Activated naive CD4-positive, alpha-beta T cell treated with anti-CD3 and anti-CD28 coated beads, Interleukin-2, amount 10 ng/mL, durations not matched to agents 7 days and 5 days (primary cell): Measurements from ENCODE around the gene HS3ST6.
A peak's percentile ranks its signal among the peaks of the same experiment; 100 is the strongest.
"Not testable (repeated sequence)": the region's sequence is repeated elsewhere in the genome, so short reads cannot be mapped to it uniquely, and the experiment has no call there.

ENCODE experiments used
- CTCF ChIA-PET: fragments of 350-600 bp; sonication (Branson Sonifier 250); formaldehyde crosslinking; loops from one replicate; lab custom pipeline; 2021; ENCODE audit warnings: antibody characterized with exemption; lab: Charles Lee
- DNase-seq: peaks from one replicate; pipeline ENCODE4 v3.0.0-alpha.2; 2020
- H3K27ac Mint-ChIP-seq: one replicate; pipeline ENCODE4 v1.8.0; 2021; ENCODE audit warnings: mild to moderate bottlenecking, moderate library complexity, mixed read lengths
- H3K27me3 Mint-ChIP-seq: one replicate; pipeline ENCODE4 v1.8.0; 2021; ENCODE audit warnings: mild to moderate bottlenecking, mixed read lengths
- H3K36me3 Mint-ChIP-seq: one replicate; pipeline ENCODE4 v1.8.0; 2021; ENCODE audit warnings: mixed read lengths
- H3K4me1 Mint-ChIP-seq: one replicate; pipeline ENCODE4 v1.8.0; 2021; ENCODE audit warnings: mixed read lengths
- H3K4me3 Mint-ChIP-seq: one replicate; pipeline ENCODE4 v1.8.0; 2021; ENCODE audit warnings: mild to moderate bottlenecking, moderate library complexity, mixed read lengths
- H3K9me3 Mint-ChIP-seq: one replicate; pipeline ENCODE4 v1.8.0; 2021; ENCODE audit warnings: mixed read lengths

HS3ST6 gene

GRCh38 chr16:1958143-1958491 lies 39.9 kb upstream of the HS3ST6 start:
- Mint-ChIP-seq H3K36me3 (peaks cover 20% of the 10 kb centered on the region), H3K4me1 (peaks cover 34% of the 10 kb centered on the region), H3K27me3 (peaks cover 21% of the 10 kb centered on the region)
- H3K9me3 Mint-ChIP-seq, H3K27ac Mint-ChIP-seq, DNase-seq, H3K4me3 Mint-ChIP-seq: not testable (repeated sequence)
- CTCF ChIA-PET: interaction anchor here (0.9 to 2.2 kb wide), 3 partner anchors 12 to 183 kb away, joined by 3 to 6 read pairs (median 4); partner anchors contain the start of gene TBL3

- Mint-ChIP-seq H3K36me3 (peaks cover 15% of the 10 kb centered on the region), H3K4me1 (peaks cover 28% of the 10 kb centered on the region), H3K27me3 (peaks cover 24% of the 10 kb centered on the region)
- H3K27ac Mint-ChIP-seq, H3K9me3 Mint-ChIP-seq, H3K4me3 Mint-ChIP-seq, DNase-seq: not testable (repeated sequence)
- CTCF ChIA-PET: interaction anchor here (0.9 to 2.2 kb wide), 2 partner anchors 12 to 183 kb away, joined by 3 to 6 read pairs; no protein-coding TSS in a partner anchor
These were observed 39.4 kb upstream of the HS3ST6 start for GRCh38 chr16:1957434-1958142.

DNA sequence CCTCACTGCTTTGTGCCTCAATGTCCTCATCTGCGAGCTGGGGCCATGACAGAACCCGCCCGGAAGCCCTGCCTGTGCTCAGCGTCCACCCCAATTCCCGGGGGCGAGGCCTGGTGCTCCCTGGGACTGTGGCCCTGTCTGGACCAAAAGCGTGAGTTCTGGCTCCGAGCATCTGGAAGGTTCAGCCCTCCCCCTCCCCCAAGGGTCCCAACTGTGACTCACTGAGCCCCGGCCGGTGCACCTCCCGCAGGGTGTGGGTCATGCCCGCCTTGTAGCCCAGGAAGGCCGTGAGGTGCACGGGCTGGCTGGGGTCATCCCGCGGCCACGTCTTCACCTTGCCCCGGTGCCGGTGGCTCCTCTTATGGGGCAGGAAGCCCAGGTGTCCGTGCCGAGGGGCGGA lies 35.5 kb upstream of the HS3ST6 start:
- Mint-ChIP-seq H3K27me3 (peaks cover 31% of the 10 kb centered on the region), H3K4me3 (no peak overlapping the region), H3K27ac (no peak overlapping the region), H3K9me3 (no peaks in the 10 kb centered on the region), H3K36me3 (no peaks in the 10 kb centered on the region), H3K4me1 (peaks cover 2% of the 10 kb centered on the region)
- DNase-seq: no peak
- CTCF ChIA-PET: no interaction called here

DNA sequence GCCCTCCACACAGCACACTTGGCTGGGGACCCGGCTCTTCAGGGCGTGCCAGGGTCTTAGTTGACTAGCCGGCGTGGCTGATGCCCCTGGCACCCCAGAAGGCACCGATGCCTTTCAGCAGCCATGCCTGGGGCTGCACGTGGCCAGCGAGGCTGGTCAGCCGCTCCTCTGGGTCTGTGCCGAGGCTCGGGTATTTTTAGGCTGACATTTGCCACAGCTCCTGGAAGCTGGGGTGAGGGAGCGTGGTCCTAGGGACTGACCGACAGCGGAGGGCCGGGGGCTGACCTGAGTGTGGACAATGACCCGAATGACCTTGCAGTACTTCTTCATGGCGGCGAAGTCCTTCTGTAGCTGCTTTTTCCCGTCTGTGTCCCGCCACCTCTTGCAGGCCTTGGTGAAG lies 32.3 kb upstream of the HS3ST6 start:
- CTCF ChIA-PET: interaction anchor here (1.2 kb wide), 1 partner anchor 54 kb away, joined by 3 read pairs; no protein-coding TSS in a partner anchor
- no peak overlapping the region for H3K4me3 Mint-ChIP-seq

DNA sequence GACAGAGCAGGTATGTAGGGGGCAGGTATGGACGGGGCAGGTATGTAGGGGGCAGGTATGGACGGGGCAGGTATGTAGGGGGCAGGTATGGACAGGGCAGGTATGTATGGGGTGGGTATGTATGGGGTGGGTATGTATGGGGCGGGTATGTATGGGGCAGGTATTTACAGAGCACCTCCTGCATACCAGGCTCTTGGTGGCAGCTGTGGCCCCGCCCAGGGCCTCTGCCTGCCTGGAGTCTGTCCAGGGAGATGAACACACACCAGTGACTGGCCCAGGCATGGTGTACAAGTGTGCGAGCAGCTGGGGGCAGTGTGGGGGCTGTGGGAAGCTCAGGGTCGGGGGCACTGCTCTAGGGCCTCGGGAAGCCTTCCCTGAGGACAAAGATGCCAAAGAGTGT lies 31.8 kb upstream of the HS3ST6 start:
- Mint-ChIP-seq H3K36me3 (no peaks in the 10 kb centered on the region), H3K4me1 (no peaks in the 10 kb centered on the region), H3K4me3 (no peak overlapping the region), H3K27ac (no peak overlapping the region), H3K27me3 (peaks cover 17% of the 10 kb centered on the region), H3K9me3 (no peaks in the 10 kb centered on the region)
- DNase-seq: no peak
- CTCF ChIA-PET: no interaction called here

More for the DNA sequence above, 32.3 kb upstream of the HS3ST6 start:
- H3K9me3 Mint-ChIP-seq: no peaks in the 10 kb centered on the region
- H3K4me1 Mint-ChIP-seq: no peaks in the 10 kb centered on the region
- no peak overlapping the region for H3K27ac Mint-ChIP-seq
- peaks cover 17% of the 10 kb centered on the region for H3K27me3 Mint-ChIP-seq
- no peak for DNase-seq
- H3K36me3 Mint-ChIP-seq: no peaks in the 10 kb centered on the region

DNA sequence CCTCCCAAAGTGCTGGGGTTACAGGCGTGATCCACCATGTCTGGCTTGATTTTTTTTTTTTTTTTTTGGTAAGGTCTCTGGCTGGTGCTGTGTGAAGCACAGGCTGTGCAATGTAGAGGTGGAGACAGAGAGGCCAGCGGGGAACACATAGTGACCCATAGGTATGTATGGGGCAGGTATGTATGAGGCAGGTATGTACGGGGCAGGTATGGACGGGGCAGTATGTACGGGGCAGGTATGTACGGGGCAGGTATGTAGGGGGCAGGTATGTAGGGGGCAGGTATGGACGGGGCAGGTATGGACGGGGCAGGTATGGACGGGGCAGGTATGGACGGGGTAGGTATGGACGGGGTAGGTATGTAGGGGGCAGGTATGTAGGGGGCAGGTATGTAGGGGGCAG lies 31.3 kb upstream of the HS3ST6 start:
- H3K4me1 Mint-ChIP-seq: peaks cover under 1% of the 10 kb centered on the region
- no peak overlapping the region for H3K4me3 Mint-ChIP-seq
- no peaks in the 10 kb centered on the region for H3K36me3 Mint-ChIP-seq
- CTCF ChIA-PET: no interaction called here
- H3K27me3 Mint-ChIP-seq: peaks cover 12% of the 10 kb centered on the region
- H3K9me3 Mint-ChIP-seq: no peaks in the 10 kb centered on the region
- no peak overlapping the region for H3K27ac Mint-ChIP-seq
- no peak for DNase-seq

DNA sequence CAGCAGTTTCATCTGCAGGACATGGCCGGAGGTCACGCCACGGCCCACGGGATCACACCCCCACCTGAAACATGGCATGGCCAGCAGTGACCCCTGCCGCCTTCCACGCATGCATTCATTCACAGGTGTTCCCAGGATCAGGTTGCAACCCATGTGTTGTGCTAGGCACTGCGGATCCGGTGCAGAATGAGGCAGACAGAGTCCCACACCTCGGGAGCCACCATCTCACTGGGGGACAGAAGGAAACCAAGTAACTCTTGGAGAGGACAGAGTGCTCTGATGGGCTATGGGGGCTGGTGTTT lies 29.1 kb upstream of the HS3ST6 start:
- H3K9me3 Mint-ChIP-seq: no peaks in the 10 kb centered on the region
- peaks cover 4% of the 10 kb centered on the region for H3K27me3 Mint-ChIP-seq
- CTCF ChIA-PET: no interaction called here
- no peaks in the 10 kb centered on the region for H3K36me3 Mint-ChIP-seq
- DNase-seq: no peak
- H3K4me1 Mint-ChIP-seq: peaks cover 18% of the 10 kb centered on the region
- H3K27ac Mint-ChIP-seq: no peak overlapping the region
- H3K4me3 Mint-ChIP-seq: no peak overlapping the region

- H3K4me3 Mint-ChIP-seq: no peak overlapping the region
- DNase-seq: no peak
- peaks cover 4% of the 10 kb centered on the region for H3K27me3 Mint-ChIP-seq
- CTCF ChIA-PET: interaction anchor here (1.7 kb wide), 1 partner anchor 11 kb away, joined by 6 read pairs; no protein-coding TSS in a partner anchor
- no peaks in the 10 kb centered on the region for H3K9me3 Mint-ChIP-seq
- H3K4me1 Mint-ChIP-seq: peaks cover 23% of the 10 kb centered on the region
- H3K36me3 Mint-ChIP-seq: no peaks in the 10 kb centered on the region
- H3K27ac Mint-ChIP-seq: no peak overlapping the region
These were observed 28.5 kb upstream of the HS3ST6 start for GRCh38 chr16:1946495-1947368.

DNA sequence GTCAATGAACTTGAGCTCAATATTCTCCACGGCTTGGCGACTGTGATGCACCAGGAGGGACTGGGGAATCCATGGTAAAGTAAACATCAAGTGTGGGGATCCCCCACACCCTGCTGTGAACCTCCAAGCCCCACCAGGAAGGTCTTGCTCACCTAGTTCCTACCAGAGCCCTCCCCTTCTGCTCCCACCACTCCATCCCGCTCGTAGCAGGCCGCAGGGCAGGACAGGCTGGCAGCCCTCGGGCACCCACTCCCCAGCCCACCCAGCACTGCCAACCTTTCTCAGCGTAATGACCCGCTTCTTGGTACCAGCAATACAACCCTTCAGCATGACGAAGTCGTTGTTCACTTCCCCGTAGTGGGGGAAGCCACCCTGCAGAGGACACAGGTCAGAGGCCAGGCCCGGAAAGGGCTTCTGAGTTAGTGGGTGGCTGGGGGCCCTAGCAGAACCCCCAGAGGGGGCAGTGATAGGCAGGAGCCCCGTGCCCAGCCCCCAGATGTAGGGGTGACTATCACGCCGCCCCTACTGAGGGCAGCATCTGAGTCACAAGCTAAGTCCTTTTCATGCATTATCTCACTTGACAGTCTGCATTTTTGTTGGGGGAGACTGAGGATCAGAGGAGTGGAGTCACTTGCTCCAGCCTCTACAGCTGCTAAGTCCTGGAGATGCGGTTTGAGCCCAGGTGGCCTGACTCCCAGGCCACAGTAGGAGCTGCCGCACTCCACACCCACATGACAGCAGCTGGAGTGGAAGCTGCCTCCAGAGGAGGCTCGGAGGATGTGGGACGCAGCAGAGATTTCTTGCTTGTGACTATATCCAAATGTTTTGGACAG lies 27.6 kb upstream of the HS3ST6 start:
- peaks cover 2% of the 10 kb centered on the region for H3K36me3 Mint-ChIP-seq
- DNase-seq: no peak
- CTCF ChIA-PET: interaction anchor here (1.7 kb wide), 1 partner anchor 12 kb away, joined by 6 read pairs; no protein-coding TSS in a partner anchor
- H3K4me3 Mint-ChIP-seq: no peak overlapping the region
- H3K9me3 Mint-ChIP-seq: no peaks in the 10 kb centered on the region
- H3K27ac Mint-ChIP-seq: no peak overlapping the region
- no peaks in the 10 kb centered on the region for H3K27me3 Mint-ChIP-seq
- peaks cover 30% of the 10 kb centered on the region for H3K4me1 Mint-ChIP-seq

DNA sequence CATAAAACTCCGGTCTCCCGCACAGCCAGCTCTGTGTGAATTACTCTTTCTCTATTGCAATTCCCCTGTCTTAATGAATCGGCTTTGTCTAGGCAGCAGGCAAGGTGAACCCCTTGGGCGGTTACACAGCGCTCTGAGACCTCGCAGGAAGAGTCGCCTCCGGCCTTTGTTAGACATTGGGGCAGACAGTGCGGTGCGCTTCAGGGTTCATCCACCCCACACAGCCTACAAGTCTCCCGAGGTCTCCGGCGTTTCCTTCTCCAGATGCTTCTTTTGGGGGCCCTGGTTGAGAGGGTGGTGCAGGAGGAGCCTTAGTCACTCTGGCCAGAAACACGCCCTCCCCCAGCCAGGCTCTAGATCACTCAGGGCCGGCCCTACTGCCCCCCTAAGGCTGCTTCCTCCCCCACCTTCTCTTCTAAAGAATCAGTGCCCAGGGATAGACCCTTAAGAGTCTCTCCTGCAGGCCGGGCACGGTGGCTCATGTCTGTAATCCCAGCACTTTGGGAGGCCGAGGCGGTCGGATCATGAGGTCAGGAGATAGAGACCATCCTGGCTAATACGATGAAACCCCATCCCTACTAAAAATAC lies 26.5 kb upstream of the HS3ST6 start:
- peaks cover 30% of the 10 kb centered on the region for H3K4me1 Mint-ChIP-seq
- peak overlapping the region; percentile 50 for H3K27ac Mint-ChIP-seq

GRCh38 chr16:1942810-1943726 lies 24.9 kb upstream of the HS3ST6 start, which contains the start of gene MSRB1:
Gene MSRB1 (minus strand): TSS chr16:1943199. CDS start chr16:1943156, 43 bp downstream.
- Mint-ChIP-seq H3K36me3 (peaks cover 2% of the 10 kb centered on the region), H3K27ac (peak within 1 kb of the TSS; percentile 70), H3K4me1 (peaks cover 30% of the 10 kb centered on the region), H3K4me3 (peak within 1 kb of the TSS; percentile 82), H3K27me3 (no peaks in the 10 kb centered on the region), H3K9me3 (no peaks in the 10 kb centered on the region)
- CTCF ChIA-PET: interaction anchor here (1.0 to 1.3 kb wide), 2 partner anchors 14 to 198 kb away, joined by 3 to 4 read pairs; no protein-coding TSS in a partner anchor
- DNase-seq: peak; percentile 100

More for the DNA sequence above, 26.5 kb upstream of the HS3ST6 start:
- Mint-ChIP-seq H3K9me3 (no peaks in the 10 kb centered on the region), H3K4me3 (peak overlapping the region; percentile 82), H3K27me3 (no peaks in the 10 kb centered on the region), H3K36me3 (peaks cover 2% of the 10 kb centered on the region)
- CTCF ChIA-PET: interaction anchor here (1.7 kb wide), 1 partner anchor 13 kb away, joined by 6 read pairs; no protein-coding TSS in a partner anchor
- no peak for DNase-seq

DNA sequence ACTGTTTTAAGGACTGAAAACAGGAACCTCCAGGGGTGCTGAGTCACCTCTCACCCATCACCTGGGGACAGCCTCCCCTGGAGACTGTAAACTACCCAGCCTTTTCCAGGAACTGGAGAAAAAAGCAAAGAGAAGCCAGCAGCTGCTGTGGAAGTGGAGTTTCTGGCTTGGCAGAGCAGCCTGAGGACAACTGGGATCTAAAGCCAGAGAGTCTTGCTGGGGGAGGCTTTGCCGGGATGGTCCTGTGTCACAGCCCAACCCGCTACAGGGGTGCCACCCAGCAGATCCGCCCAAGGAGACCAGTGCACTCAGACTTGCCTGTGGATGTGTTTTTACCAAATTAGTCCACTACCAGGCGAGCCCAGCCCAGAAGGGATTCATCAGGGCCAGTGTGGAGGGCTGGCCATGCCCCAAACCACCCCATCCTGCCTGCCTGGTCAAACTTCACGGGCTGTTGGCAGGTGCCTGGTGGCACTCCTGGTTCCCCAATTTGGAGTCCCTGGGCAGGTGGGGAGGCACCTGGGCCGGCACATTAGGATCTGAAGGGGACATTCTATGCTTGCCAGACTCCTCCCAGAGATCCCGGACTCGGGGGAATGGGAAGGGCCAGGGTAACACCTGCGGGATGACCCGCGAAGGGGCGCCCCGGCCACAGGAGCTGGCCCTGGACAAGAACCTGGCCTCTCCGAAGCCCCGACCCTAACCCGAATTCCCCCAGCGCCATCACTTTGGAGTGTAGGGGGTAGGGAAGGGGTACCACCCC lies 24.0 kb upstream of the HS3ST6 start:
- Mint-ChIP-seq H3K9me3 (no peaks in the 10 kb centered on the region), H3K4me3 (peak overlapping the region; percentile 82), H3K27ac (peak overlapping the region; percentile 69), H3K4me1 (peaks cover 30% of the 10 kb centered on the region), H3K36me3 (peaks cover 2% of the 10 kb centered on the region), H3K27me3 (no peaks in the 10 kb centered on the region)
- peak; percentile 38 for DNase-seq
- CTCF ChIA-PET: interaction anchor here (1.0 to 2.7 kb wide), 2 partner anchors 13 to 22 kb away, joined by 3 to 8 read pairs; partner anchors contain the start of gene RPS2
